MM.1S (cell line): ENCODE results near the gene PKHD1.
"Not testable (repeated sequence)": the region's sequence is repeated elsewhere in the genome, so short reads cannot be mapped to it uniquely, and the experiment has no call there.

Experiments
- EZH2 ChIP-seq: fragments of 300-600 bp; sonication (generic); optimal IDR thresholded peaks from 2 replicates; pipeline ENCODE3; 2017; ENCODE audit warnings: low read depth, mild to moderate bottlenecking, antibody characterized with exemption, low read length, mixed read lengths
- TF ChIP-seq, protein P1 (sequence below): fragments of 300-600 bp; sonication (generic); IDR thresholded peaks from 2 replicates; pipeline ENCODE4 v1.5.1; 2016; ENCODE audit warnings: antibody characterized with exemption, low read length, mixed read lengths

DNA sequence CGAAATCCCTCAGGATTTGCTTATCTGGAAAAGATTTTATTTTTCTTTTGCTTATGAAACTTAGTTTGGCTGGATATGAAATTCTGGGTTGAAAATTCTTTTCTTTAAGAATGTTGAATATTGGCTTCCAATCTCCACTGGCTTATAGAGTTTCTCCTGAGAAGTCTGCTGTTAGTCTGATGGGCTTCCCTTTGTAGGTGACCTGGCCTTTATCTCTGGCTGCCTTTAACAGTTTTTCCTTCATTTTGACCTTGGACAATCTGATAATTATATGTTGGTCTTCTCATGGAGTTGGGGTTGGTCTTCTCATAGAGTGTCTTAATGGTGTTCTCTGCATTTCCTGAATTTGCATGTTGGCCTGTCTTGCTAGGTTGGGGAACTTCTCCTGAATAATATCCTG is 234.3 kb downstream of the PKHD1 start:
- TF ChIP-seq, protein P1, sequence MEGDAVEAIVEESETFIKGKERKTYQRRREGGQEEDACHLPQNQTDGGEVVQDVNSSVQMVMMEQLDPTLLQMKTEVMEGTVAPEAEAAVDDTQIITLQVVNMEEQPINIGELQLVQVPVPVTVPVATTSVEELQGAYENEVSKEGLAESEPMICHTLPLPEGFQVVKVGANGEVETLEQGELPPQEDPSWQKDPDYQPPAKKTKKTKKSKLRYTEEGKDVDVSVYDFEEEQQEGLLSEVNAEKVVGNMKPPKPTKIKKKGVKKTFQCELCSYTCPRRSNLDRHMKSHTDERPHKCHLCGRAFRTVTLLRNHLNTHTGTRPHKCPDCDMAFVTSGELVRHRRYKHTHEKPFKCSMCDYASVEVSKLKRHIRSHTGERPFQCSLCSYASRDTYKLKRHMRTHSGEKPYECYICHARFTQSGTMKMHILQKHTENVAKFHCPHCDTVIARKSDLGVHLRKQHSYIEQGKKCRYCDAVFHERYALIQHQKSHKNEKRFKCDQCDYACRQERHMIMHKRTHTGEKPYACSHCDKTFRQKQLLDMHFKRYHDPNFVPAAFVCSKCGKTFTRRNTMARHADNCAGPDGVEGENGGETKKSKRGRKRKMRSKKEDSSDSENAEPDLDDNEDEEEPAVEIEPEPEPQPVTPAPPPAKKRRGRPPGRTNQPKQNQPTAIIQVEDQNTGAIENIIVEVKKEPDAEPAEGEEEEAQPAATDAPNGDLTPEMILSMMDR, result not testable (repeated sequence)
- TF ChIP-seq EZH2, result not testable (repeated sequence)
